HG02759 (cell line): ENCODE results near the gene PTPRN2.

Experiments
- ATAC-seq: cut with Tn5 transposase; IDR thresholded peaks from one replicate; pipeline ENCODE4 v1.9.1; 2021; ENCODE audit warnings: mild to moderate bottlenecking, moderate library complexity; ENCODE audit not compliant: unreplicated experiment

PTPRN2 gene

DNA sequence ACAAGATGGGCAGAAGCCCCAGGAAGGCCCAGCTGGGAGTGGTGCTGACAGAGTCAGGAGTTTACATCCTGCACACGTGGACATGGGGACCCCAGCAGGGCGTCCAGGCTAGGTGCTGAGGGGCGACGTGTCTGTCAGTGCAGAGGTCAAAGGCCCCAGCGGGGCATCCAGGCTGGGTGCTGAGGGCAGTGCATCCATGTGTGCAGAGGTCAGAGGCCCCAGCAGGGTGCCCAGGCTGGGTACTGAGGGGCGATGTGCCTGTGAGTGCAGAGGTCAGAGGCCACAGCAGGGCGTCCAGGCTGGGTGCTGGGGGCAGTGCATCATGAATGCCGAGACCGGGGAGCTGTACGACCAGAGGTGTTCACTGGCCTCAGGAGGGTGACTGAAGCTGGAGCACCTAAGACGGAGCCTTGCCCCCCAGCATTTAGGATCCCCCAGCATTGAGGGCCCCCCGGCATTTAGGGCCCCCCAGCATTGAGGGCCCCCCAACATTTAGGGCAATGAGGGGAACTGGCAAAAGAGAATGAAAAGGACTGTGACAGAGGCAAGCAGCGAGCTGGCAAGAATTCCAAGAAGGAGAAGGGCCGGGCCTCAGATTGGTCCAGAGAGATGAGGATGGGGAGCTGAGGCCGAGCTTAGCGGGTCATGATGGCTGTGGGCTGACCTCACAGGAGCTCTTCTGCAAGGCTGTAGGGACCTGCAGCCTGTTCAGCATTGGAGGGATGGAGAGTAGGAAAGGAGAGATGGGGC lies 474.9 kb downstream of the PTPRN2 start:
- no peak for ATAC-seq

DNA sequence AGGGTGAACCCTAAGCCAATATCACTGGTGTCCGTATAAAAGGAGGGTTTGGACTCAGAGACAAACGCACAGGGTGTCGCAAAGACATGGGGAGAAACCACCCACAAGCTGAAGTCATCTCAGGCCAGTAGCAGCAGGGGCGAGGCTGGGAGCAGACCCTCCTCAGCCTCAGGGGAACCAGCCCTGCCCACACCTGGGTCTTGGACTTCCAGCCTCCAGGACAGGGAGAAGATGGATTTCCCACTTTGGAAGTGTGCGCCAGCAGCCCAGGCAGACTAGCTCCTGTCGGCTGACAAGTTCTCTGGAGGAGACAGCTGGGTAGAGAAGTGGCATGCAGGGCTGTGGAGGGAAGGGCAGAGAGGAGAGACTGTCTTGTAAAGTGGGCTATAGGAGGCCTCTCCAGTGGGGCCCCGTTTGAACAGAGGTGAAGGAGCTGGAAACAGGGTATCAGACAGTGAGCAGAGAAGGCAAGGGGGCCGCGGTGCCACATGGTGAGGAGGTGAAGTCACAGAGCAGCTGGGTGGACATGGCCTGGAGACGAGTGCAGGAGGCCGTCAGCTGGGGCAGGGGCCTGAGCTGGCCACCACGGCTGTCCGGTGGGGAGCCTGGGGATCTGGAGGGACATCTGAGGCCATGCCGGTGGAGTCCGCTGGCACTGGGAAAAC lies 475.6 kb downstream of the PTPRN2 start:
- ATAC-seq, result no peak

DNA sequence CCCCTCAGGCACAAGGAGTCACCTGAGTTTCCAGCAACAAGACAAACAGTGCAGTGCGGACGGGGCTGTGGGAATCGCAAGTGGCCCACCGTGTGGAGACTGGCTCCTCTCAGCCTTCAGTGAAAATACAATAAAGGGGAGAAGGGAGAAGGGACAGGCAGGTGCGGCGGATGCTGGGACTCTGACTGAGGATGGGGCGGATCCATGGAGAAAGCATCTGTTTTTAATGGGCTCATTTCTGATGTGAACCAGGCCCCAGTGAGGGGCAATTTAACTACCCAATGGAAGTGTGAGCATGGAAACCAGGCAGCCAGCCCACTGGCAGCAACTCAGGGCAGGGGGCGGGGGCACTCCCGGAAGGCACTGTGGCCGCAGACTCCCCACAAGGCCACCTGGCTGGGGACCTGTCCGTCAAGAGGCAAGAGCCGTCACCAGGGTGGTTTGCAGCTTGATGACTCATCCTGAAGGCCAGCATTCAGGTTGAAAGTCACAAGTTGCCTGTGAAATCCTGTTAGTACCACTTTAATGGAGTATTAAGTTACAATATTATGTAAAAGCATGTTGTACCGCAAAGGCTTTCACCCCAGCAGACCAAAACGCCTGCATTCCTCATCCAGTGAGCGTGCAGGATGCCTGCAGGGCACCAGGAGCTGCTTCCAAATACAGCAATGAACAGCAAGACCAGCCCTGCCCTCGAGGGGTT lies 476.4 kb downstream of the PTPRN2 start:
- ATAC-seq, result no peak

DNA sequence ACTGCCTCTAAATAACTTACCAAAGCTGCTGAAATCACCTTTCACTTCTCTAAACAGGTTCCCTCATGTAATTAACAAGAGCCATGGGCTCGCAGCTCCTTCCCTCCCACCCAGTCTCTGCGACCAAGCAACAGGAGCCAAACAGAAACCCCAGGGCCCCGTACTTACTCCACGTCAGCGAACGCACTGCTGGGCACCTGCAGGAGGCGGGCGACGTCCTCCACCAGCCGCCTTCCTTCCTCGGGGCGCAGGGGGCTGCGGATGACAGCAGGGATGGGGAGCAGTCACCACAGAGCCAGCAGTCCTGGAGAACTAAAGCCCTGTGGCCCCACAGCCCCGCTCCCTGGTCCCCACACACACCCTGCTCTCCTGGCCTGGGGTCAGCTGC lies 477.0 kb downstream of the PTPRN2 start:
- no peak for ATAC-seq

DNA sequence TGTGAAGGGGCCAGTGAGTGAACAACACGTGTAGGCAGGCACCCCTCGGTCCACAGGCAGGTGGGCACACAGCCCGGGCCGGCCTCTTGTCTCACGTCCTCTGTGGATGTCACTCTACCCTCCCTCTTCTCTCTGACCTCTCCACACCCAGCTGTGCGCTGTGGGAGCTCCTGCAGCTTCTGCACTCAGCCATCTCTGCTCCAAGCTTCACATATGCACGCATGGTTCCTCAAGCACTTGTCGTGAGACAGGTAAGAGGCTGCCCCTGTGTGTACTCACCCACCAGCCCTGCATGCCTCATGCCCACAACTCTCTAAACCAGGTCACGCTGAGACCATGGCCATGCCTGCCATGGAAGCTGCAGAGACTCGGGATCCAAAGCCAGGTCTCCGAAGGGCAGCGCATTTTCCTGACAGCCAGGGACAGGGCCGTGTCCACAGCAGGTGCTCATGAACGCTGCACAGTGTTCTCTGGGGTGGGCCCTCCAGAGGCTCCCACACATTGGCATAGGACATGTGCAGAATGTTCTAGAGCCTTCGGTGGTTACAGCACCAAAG lies 477.5 kb downstream of the PTPRN2 start:
- ATAC-seq, result no peak

DNA sequence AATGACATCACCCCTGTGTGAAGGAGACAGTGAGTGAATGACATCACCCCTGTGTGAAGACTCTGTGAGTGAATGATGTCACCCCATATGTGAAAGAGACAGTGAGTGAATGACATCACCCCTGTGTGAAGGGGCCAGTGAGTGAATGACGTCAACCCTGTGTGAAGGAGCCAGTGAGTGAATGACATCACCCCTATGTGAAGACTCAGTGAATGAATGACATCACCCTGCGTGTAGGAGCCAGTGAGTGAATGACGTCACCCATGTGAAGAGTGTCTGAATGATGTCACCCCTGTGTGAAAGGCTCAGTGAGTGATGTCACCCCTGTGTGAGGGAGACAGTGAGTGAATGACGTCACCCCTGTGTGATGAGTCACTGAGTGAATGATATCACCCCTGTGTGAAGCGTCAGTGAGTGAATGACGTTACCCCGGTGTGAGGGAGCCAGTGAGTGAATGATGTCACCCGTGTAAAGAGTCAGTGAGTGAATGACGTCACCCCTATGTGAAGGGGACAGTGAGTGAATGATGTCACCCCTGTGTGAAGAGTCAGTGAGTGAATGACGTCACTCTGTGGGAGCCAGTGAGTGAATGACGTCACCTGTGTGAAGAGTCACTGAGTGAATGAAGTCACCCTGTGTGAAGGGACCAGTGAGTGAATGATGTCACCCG lies 478.1 kb downstream of the PTPRN2 start:
- ATAC-seq, result no peak

DNA sequence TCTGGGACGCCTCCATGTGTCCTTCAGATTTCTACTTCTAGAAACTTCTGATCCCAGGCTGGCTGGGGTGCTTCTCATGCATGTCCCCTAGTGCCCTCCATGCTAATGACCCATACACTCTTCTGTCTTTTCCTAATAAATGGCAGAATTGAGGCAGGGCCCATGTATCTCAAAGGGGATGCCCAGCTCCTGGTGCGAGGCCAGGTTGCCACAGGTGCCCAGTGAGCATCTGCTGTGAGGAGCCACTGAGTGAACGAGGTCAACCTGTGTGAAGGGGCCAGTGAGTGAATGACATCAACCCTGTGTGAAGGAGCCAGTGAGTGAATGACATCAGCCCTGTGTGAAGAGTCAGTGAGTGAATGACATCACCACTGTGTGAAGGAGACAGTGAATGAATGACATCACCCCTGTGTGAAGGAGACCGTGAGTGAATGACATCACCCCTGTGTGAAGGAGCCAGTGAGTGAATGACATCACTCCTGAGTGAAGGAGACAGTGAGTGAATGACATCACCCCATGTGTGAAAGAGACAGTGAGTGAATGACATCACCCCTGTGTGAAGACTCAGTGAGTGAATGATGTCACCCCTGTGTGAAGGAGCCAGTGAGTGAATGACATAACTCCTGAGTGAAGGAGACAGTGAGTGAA lies 478.9 kb downstream of the PTPRN2 start:
- no peak for ATAC-seq

DNA sequence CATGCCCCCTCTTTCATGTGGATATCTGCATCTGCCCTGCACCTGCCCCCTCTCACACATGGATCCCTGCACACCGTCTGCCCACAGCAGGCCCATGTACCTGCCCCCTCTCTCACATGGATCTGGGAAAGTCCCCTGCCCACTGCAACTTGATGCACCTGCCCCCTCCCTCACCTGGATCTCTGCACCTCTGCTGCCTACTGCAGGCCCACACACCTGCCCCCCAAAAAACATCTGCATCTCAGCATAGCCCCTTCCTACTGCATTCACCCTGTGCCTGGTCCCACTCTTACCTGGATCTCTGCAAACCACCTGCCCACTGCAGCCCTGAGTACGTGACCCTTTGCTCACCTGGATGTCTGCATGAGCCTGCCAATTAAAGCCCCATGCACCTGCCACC lies 479.8 kb downstream of the PTPRN2 start:
- ATAC-seq, result no peak

DNA sequence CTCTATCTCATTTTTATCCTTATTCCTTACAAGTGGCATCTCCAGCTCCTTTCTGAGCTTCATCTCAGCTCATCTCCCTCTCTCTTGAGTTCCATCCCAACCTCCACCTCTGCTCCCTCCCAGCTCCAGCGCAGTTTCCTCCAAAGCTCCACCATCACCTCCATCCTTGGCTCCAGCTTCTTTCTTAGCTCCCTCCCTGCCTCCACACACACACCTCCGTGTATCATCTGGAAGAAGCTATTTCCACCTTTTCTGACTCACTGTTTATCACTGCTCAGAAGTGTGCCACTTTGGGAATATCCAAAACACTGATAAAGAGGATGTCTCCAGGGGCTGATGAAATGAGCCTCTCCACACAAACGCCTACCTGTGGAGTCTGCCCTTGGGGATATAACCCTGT lies 481.4 kb downstream of the PTPRN2 start:
- no peak for ATAC-seq

DNA sequence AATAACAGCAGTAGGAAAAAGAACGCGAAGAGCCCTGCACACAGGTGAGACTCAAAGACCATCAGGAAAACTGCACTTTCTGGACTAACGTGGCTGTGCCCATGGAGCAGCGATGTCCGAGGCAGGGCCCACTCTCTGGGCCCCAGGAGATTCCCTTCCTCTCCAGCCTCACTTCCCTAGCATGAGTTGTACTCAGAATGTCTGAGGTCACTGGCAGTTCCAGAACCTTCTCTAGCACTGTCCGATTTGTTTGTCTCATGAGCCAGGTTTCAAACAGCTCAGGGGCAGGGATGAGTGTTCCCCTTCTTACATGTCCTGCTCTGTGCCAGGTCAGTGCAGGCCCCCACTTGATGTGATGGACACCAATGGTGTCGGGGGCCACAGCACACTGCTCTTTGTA lies 484.2 kb downstream of the PTPRN2 start:
- no peak for ATAC-seq

DNA sequence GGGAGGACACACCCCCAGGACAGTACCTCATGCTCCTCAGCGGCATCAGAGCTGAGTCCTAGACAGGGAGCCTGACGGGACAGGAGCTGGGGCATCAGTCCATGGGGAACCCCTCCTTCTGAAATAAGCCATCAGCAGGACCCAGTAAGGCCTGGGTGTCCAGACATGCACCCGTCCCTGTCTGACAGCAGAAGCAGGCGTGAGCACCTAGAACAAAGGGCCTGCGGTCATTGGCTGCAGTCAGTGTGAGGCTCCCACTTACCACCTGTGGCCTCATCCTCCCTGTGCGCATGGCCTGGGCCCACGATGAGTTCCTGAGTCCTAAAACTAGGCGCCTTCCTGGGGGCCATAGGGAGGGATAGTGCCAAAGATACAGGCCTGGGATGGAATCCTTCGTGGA lies 484.7 kb downstream of the PTPRN2 start:
- ATAC-seq, result no peak

DNA sequence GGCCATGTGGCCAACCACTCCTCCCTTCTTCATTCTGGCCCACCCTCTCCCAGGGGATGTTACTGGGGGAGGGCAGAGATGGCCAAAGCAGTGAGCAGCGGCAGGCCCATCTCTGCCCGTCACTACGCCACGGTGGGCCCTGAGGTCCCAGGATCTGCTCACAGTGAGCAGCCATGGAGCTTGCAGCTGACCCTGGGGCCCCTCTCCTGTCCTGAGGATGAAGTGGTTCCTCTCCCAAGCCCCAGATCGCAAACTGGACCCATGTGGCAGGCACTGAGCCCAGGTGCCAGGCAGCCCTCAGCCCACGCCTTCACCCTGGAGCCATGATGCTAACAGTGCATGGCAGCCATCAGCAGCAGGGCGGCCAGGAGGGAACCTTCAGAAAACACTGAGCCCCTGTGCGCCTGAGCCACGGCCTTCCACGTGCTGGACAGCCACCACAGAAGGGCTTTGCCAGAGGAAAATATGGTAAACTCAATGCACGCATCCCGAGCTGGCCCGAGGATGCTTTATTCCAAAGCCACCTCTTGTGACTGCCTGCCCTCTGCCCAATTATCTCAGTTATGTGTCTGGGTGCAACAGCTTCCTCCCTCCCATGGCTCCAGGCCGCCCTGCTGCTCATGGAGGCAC lies 485.7 kb downstream of the PTPRN2 start:
- no peak for ATAC-seq

DNA sequence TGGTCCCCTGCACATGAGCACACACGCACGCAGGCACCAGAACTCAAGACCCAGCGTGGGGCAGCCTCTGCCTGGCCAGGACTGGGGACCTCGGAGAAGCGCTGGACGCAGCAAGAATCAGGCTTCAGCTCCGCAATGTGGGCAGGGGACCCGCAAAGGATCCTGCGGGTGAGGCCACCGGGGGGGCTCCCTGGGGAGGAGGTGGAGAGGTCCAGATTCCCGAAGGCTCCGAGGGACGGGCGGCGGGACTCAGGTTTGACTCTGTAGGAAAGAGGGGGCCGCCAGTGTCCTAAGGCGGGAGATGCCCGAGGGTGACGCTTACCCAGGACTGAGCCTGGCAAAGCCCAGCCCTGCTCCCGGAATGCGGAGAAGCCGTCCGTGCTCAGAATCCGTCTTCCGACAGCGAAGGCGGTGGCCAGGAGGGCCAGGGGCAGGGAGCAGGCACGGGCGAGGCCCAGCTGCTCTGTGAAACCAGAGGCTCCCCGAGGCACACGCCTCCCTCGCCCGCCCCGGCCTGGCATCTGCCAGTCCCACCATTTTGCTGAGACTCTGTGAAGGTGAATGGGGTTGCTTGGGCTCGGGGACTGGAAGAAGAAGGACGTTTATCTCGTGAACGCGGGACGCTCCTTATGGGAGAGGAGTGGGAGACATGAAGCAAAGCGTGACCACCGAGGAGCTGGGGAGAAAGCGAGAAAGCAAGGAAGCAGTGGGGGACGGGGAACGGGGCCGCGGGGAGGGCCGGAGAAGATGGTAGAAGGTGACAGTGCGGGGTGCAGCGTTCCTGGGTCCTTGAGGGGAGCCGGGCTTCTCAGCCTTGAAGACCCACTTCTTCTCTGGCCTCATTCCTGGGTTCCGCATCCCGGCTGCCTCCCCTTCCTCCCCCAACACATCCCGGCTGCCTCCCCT lies 489.2 kb downstream of the PTPRN2 start:
- no peak for ATAC-seq

DNA sequence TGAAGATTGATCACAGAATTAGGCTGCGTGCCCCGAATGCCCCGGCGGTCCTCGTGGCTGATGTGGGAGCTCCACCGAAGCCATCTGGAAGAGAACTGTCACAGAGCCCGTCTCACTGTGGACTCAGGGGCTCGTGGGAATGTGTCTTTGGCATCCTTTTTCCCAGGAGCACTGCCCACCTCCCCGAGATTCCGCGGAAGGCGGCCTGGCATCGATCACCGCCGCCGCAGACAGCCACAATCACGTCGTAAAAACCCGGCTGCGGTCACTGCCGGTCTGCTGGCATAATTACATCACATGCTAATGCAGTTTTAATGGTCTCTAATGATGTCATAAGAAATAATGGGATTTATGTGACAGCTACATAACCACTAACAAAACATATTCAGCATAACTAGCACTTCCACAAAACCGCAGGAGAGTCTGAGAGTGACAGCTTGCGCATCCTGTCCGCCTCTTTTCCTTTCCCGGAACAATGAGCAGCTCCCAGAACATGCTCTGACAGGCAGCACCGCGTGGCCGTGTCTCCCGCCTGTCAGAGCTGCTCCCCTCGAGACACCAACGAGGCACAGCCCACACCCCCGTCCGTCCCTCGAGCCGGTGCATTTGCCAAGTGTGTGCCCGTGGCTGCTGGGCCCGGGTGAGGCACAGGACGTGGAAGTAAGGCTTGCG lies 490.0 kb downstream of the PTPRN2 start:
- no peak for ATAC-seq

DNA sequence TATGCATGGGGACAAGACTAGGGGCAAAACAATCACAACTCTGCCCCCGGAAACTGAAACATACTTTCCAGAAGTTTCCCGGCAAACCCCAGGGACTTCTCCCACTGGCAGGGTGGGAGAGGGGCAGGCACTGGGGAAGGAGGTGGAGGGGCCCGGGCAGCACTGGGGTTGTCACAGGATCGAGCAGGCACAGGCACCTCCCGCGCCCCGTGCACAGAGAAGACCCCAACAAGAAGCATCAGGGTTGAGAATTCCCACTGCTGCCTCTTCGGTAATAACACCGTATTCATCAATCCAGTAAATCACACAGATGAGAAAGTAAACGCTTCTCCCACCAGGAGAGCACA lies 490.5 kb downstream of the PTPRN2 start:
- no peak for ATAC-seq

DNA sequence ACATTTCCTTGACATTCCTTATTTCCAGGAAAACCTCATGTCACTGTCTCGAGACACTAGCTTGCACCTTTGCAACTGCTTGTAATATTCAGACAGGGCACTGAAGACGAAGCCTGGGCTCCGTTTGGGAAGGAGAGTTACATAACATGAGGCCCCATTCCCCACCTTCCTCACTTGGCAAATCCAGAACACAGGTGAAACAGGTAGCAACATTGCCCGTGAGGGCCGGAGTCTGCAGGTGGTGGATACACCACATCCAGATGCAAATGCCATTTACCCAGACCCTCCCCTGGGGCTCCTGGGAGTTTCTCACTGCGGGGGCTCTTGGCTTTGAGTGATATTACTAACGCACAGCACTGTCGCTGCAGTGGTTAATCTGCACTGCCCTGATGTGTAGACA lies 491.0 kb downstream of the PTPRN2 start:
- ATAC-seq, result no peak

DNA sequence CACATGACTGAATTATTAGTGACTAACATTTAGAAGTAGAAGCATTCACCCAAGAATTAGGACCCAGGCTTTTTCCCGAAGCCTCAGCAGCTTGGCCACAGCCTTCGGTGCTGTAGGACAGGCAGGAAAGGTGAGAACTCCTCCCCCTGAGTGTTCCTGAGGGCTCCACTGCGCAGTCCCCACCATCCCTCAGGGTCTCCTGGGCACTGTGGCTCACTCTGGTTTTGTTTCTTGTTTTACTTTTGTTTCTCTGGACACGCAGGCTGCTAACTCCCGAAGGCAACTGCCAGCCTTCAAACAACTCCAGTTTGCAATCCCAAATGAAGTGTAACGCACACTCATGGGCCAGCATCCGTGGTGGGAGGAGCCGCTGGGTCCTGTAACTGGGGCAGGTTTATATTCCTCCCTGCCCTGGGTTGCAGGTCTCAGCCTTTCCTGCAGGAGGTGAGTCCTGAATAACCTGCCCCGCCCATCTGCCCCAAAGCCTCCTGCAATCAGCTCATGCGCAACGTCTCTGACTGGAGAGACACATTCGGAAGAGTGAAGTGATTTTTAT lies 492.9 kb downstream of the PTPRN2 start:
- no peak for ATAC-seq

DNA sequence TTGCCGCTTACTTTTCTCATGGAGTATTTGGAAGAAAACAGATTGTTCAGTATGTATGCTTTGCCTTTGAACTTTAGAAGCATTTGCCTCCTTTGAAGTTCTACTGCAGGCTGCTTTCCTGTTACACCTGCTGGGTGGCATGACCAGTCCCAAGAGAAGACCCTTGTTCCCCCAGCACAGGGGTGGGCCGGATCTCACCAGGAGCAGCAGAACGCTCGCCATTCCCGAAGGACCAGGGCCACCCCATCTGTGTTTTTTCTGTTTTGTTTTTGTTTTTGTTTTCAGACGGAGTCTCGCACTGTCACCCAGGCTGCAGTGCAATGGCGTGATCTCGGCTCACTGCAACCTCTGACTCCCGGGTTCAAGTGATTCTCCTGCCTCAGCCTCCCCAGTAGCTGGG lies 493.6 kb downstream of the PTPRN2 start:
- ATAC-seq, result no peak
